Vagina (tissue), 2 donors: Measurements from ENCODE around the gene ZFHX3. TPM values are rescaled to one million over a fixed set of nuclear protein-coding genes. Genes with fewer than 3 reads are reported as not detected.

ENCODE experiments used
- DNase-seq, 2 donors: peaks; one replicate each; pipeline ENCODE4 v3.0.0-alpha.2; 2017; ENCODE audit errors: extremely low spot score in 2 of 2
- H3K27ac ChIP-seq: fragments of 200-600 bp; sonication (generic); one replicate; pipeline ENCODE4 v1.5.1; 2019
- H3K27me3 ChIP-seq: fragments of 200-600 bp; sonication (generic); one replicate; pipeline ENCODE4 v1.5.1; 2019
- H3K36me3 ChIP-seq, 2 donors: fragments of 200-600 bp; sonication (generic); one replicate each; pipeline ENCODE4 v1.5.1; 2017 to 2019
- H3K4me1 ChIP-seq: fragments of 200-600 bp; sonication (generic); one replicate; pipeline ENCODE4 v1.5.1; 2019
- H3K4me3 ChIP-seq, 2 donors: fragments of 200-600 bp; sonication (generic); 1 replicate in 1 of 2; 2 replicates in 1 of 2; pipeline ENCODE4 v1.5.1; 2016 to 2019
- H3K9me3 ChIP-seq: fragments of 200-600 bp; sonication (generic); one replicate; pipeline ENCODE4 v1.5.1; 2019
- POLR2A ChIP-seq, 2 donors: fragments of 450-650 bp; IDR thresholded peaks; one replicate each; pipeline ENCODE4 v1.6.1; 2017; ENCODE audit warnings: antibody characterized with exemption in 2 of 2, mild to moderate bottlenecking in 2 of 2, moderate library complexity in 2 of 2
- POLR2AphosphoS5 ChIP-seq, 2 donors: sonication (generic); formaldehyde crosslinking; IDR thresholded peaks; one replicate each; pipeline ENCODE4 v1.9.0; 2017; ENCODE audit warnings: antibody characterized with exemption in 2 of 2, mild to moderate bottlenecking in 2 of 2, low read depth in 1 of 2; ENCODE audit not compliant: insufficient read depth in 1 of 2
- intact Hi-C: fragments of 100-400 bp; cut with DNase I; formaldehyde crosslinking; loops from one replicate; pipeline ENCODE4 v1.15.1; 2023
- total RNA-seq: library from RNA; depleted of rRNA; stranded (reverse); fragments of >200 nt; gene quantifications from one replicate; pipeline ENCODE4 v1.2.3, GENCODE V29; 2016
- TF ChIP-seq, protein P1 (sequence below), 3 experiments: fragments of 450-650 bp in 2 of 3; fragments of 200-600 bp in 1 of 3; sonication (generic) in 1 of 3; IDR thresholded peaks; one replicate each; pipeline ENCODE4 v1.5.1; 2017 to 2019; ENCODE audit warnings: antibody characterized with exemption in 3 of 3, mild to moderate bottlenecking in 2 of 3, moderate library complexity in 2 of 3

ZFHX3 gene
- total RNA-seq, 1 donor from 2014 or later: 28.0 TPM

DNA sequence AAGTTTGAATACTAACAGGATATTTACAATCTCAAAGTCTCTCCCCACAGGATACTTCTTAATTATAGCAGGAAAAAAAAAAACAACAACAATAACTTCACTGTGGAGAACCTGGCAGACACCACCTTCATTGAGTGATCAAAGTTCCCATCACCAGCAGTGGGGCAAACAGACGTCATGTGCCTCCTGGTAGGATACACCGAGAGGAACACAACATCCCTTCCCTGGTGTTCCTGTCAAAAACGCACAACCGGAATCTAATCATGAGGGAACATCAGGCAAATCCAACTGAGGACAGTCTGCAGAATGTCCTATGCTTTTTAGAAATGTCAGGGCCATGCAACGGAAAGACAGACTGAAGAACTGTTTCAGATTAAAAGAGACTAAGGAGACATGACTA lies 80.0 kb downstream of the ZFHX3 start:
- Histone ChIP-seq H3K4me1 (peaks cover 20% of the 10 kb centered on the region), H3K36me3 (no peaks in the 10 kb centered on the region), H3K4me3 (no peak overlapping the region), H3K27me3 (no peaks in the 10 kb centered on the region), H3K9me3 (no peaks in the 10 kb centered on the region), H3K27ac (no peak overlapping the region)
- no peak for DNase-seq
- TF ChIP-seq, protein P1, sequence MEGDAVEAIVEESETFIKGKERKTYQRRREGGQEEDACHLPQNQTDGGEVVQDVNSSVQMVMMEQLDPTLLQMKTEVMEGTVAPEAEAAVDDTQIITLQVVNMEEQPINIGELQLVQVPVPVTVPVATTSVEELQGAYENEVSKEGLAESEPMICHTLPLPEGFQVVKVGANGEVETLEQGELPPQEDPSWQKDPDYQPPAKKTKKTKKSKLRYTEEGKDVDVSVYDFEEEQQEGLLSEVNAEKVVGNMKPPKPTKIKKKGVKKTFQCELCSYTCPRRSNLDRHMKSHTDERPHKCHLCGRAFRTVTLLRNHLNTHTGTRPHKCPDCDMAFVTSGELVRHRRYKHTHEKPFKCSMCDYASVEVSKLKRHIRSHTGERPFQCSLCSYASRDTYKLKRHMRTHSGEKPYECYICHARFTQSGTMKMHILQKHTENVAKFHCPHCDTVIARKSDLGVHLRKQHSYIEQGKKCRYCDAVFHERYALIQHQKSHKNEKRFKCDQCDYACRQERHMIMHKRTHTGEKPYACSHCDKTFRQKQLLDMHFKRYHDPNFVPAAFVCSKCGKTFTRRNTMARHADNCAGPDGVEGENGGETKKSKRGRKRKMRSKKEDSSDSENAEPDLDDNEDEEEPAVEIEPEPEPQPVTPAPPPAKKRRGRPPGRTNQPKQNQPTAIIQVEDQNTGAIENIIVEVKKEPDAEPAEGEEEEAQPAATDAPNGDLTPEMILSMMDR (IDR thresholded peaks at IDR 0.05): no peak
- TF ChIP-seq POLR2AphosphoS5 (IDR thresholded peaks at IDR 0.05; ENCODE audit: insufficient read depth in 1 of 2, low read depth in 1 of 2): no peak
- no peak for TF ChIP-seq POLR2A (IDR thresholded peaks at IDR 0.05)
- intact Hi-C loops: no loop called here

DNA sequence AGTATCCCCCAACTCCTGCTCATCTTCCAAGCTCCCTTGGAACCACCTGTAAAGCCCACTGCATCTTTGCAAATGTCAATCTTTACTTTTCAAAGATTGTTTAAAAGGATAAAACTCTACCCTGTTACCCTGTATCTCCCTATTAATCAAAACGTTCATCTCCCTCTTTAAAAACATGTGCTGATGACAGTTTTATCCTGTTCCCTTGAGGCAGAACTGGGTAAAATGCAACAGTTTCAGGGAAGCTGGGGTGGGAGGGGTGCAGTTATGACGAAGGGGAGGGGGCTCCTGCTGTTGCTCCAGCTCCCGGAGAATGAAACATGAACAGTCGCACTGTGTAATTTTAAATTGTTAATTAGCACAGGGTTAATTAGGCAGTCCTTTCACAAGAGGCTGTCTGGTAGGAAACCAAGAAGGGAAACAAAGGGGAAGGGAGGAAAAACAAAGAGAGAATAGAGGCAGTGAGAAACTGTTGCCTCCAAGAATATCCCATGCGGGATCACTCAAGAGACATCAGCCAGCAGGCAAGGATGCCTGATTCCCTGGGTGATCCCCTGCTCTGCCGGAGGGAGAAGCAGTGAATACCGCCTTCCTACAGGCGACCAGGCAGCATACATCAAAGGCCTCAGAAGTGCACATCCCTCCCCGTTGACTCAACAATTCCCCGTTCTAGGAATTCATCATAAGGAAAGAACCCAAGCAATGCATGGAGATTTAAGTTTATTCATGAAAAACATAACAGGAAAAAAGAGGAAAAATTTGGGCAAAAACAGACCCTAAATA lies 84.2 kb downstream of the ZFHX3 start:
- Histone ChIP-seq H3K9me3 (no peaks in the 10 kb centered on the region), H3K36me3 (peaks cover 0 to 5% of the 10 kb centered on the region in 2 donors), H3K27ac (no peak overlapping the region), H3K4me1 (no peaks in the 10 kb centered on the region), H3K27me3 (no peaks in the 10 kb centered on the region), H3K4me3 (no peak overlapping the region)
- DNase-seq: no peak
- intact Hi-C loops: no loop called here
- TF ChIP-seq POLR2AphosphoS5 (IDR thresholded peaks at IDR 0.05; ENCODE audit: insufficient read depth in 1 of 2, low read depth in 1 of 2) (no peak), POLR2A (IDR thresholded peaks at IDR 0.05) (no peak)
- TF ChIP-seq, protein P1 (IDR thresholded peaks at IDR 0.05): no peak

GRCh38 chr16:72962347-72962746 lies 85.6 kb downstream of the ZFHX3 start:
- H3K4me1 ChIP-seq: no peaks in the 10 kb centered on the region
- no peak for TF ChIP-seq POLR2AphosphoS5 (IDR thresholded peaks at IDR 0.05; ENCODE audit: insufficient read depth in 1 of 2, low read depth in 1 of 2)
- TF ChIP-seq POLR2A (IDR thresholded peaks at IDR 0.05): no peak
- TF ChIP-seq, protein P1 (IDR thresholded peaks at IDR 0.05): no peak
- H3K9me3 ChIP-seq: no peaks in the 10 kb centered on the region
- H3K27me3 ChIP-seq: no peaks in the 10 kb centered on the region
- peaks cover 0 to 7% of the 10 kb centered on the region in 2 donors for H3K36me3 ChIP-seq
- intact Hi-C loops: no loop called here
- H3K4me3 ChIP-seq: no peak overlapping the region
- H3K27ac ChIP-seq: no peak overlapping the region
- DNase-seq: no peak

GRCh38 chr16:72961863-72962262 lies 86.1 kb downstream of the ZFHX3 start:
- TF ChIP-seq, protein P1 (IDR thresholded peaks at IDR 0.05): no peak
- TF ChIP-seq POLR2A (IDR thresholded peaks at IDR 0.05) (no peak), POLR2AphosphoS5 (IDR thresholded peaks at IDR 0.05; ENCODE audit: insufficient read depth in 1 of 2, low read depth in 1 of 2) (no peak)
- Histone ChIP-seq H3K27me3 (no peaks in the 10 kb centered on the region), H3K4me1 (no peaks in the 10 kb centered on the region), H3K9me3 (no peaks in the 10 kb centered on the region), H3K27ac (no peak overlapping the region), H3K4me3 (no peak overlapping the region), H3K36me3 (peaks cover 0 to 7% of the 10 kb centered on the region in 2 donors)
- intact Hi-C loops: no loop called here
- DNase-seq: no peak

DNA sequence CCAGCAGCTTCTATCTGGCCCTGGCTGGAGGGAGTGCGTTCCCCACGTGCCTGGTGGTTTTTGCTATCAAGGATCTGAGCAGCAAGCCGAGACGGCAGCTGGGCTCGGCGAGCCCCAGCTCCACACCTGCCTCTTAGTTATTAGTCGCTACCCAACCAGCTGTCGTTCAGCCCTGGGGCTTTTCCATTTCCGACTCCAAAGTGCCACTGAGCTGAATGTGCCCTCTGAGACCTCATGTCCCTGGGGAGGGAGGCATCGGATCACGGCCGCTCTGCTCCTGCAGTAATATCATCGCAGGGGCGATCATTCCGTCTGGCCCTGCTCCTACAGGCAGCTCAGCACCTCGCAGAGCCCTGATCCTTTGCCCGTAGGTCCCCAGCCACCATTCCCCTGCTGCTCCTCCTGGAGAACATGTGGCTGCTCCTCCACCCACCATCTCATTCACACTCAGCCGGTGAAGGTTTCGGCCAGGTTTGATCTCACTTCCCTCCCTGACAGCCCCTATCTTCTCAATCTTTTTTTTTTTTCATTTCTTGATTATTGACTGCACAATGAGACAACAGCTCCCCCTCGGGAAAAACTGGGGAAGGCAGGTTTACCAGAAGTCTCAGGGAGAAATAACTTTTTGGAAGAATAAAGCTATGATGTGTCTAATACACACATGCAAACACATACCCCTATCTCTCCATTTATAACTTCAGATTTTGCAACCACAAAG lies 86.7 kb downstream of the ZFHX3 start:
- intact Hi-C loops: no loop called here
- TF ChIP-seq, protein P1 (IDR thresholded peaks at IDR 0.05): no peak
- TF ChIP-seq POLR2AphosphoS5 (IDR thresholded peaks at IDR 0.05; ENCODE audit: insufficient read depth in 1 of 2, low read depth in 1 of 2) (no peak), POLR2A (IDR thresholded peaks at IDR 0.05) (no peak)

More for the DNA sequence above, 86.7 kb downstream of the ZFHX3 start:
- no peaks in the 10 kb centered on the region for H3K4me1 ChIP-seq
- no peak overlapping the region for H3K4me3 ChIP-seq
- no peaks in the 10 kb centered on the region for H3K27me3 ChIP-seq
- no peaks in the 10 kb centered on the region for H3K9me3 ChIP-seq
- peaks cover 0 to 7% of the 10 kb centered on the region in 2 donors for H3K36me3 ChIP-seq
- no peak for DNase-seq
- no peak overlapping the region for H3K27ac ChIP-seq
